Liver (tissue), 9 donors: ENCODE measurements around the gene OGFOD1. TPM values are rescaled to one million over a fixed set of nuclear protein-coding genes. Genes with fewer than 3 reads are reported as not detected.

ENCODE experiments used
- DNase-seq: peaks from one replicate; pipeline ENCODE4 v3.0.0-alpha.2; 2017; ENCODE audit warnings: low spot score
- H3K27ac ChIP-seq, 2 donors: one replicate each; pipeline ENCODE4 v1.7.0; 2013; ENCODE audit warnings: inconsistent platforms in 2 of 2, low read length in 2 of 2, control low read depth in 1 of 2, low read depth in 1 of 2, mild to moderate bottlenecking in 1 of 2
- H3K27me3 ChIP-seq, 4 donors: one replicate each; pipeline versions ENCODE4 v1.6.1 to v1.7.0; 2013; ENCODE audit warnings: low read length in 3 of 4, inconsistent platforms in 1 of 4, mild to moderate bottlenecking in 1 of 4, moderate library complexity in 1 of 4; ENCODE audit not compliant: control insufficient read depth in 4 of 4, insufficient read depth in 4 of 4
- H3K36me3 ChIP-seq, 4 donors: one replicate each; pipeline versions ENCODE4 v1.6.1 to v1.7.0; 2013; ENCODE audit warnings: low read length in 3 of 4, mild to moderate bottlenecking in 3 of 4, low read depth in 1 of 4, moderate library complexity in 1 of 4; ENCODE audit not compliant: control insufficient read depth in 4 of 4, insufficient read depth in 3 of 4
- H3K4me1 ChIP-seq, 4 donors: one replicate each; pipeline versions ENCODE4 v1.6.1 to v1.7.0; 2013; ENCODE audit warnings: low read length in 3 of 4, mild to moderate bottlenecking in 3 of 4, moderate library complexity in 1 of 4; ENCODE audit not compliant: control insufficient read depth in 4 of 4, insufficient read depth in 4 of 4
- H3K4me3 ChIP-seq, 3 donors: one replicate each; pipeline versions ENCODE4 v1.6.1 to v1.7.0; 2013; ENCODE audit warnings: low read length in 3 of 3, control low read depth in 1 of 3, low read depth in 1 of 3, mild to moderate bottlenecking in 1 of 3
- H3K9ac ChIP-seq, 2 donors: one replicate each; pipeline ENCODE4 v1.7.0; 2013; ENCODE audit warnings: low read length in 2 of 2, mild to moderate bottlenecking in 2 of 2, moderate library complexity in 2 of 2, control low read depth in 1 of 2, low read depth in 1 of 2
- H3K9me3 ChIP-seq, 4 donors: one replicate each; pipeline versions ENCODE4 v1.6.1 to v1.7.0; 2013; ENCODE audit warnings: low read length in 3 of 4; ENCODE audit not compliant: control insufficient read depth in 4 of 4
- EGR1 ChIP-seq, 2 donors: IDR thresholded peaks; 2 replicates each; pipeline ENCODE4 v1.6.1; 2016 to 2018; ENCODE audit warnings: antibody characterized with exemption in 2 of 2, low read depth in 2 of 2
- FOXA1 ChIP-seq: IDR thresholded peaks from 2 replicates; pipeline ENCODE4 v1.6.1; 2016; ENCODE audit warnings: antibody characterized with exemption
- FOXA2 ChIP-seq: IDR thresholded peaks from 2 replicates; pipeline ENCODE4 v1.6.1; 2016; ENCODE audit warnings: antibody characterized with exemption
- GABPA ChIP-seq, 2 donors: IDR thresholded peaks in 1 of 2; conservative IDR thresholded peaks in 1 of 2; 2 replicates each; pipeline ENCODE4 v1.6.1; 2016; ENCODE audit warnings: antibody characterized with exemption in 2 of 2, mild to moderate bottlenecking in 1 of 2, moderate library complexity in 1 of 2
- HNF4A ChIP-seq, 2 donors: conservative IDR thresholded peaks; 2 replicates each; pipeline ENCODE4 v1.6.1; 2016; ENCODE audit warnings: antibody characterized with exemption in 2 of 2, mild to moderate bottlenecking in 2 of 2
- HNF4G ChIP-seq: IDR thresholded peaks from 2 replicates; pipeline ENCODE4 v1.6.1; 2016; ENCODE audit warnings: antibody characterized with exemption
- JUND ChIP-seq, 2 donors: IDR thresholded peaks; 2 replicates each; pipeline ENCODE4 v1.6.1; 2016; ENCODE audit warnings: antibody characterized with exemption in 2 of 2
- NR2F2 ChIP-seq: IDR thresholded peaks from 2 replicates; pipeline ENCODE4 v1.6.1; 2016; ENCODE audit warnings: antibody characterized with exemption
- RAD21 ChIP-seq, 2 donors: IDR thresholded peaks; 2 replicates each; pipeline ENCODE4 v1.6.1; 2016; ENCODE audit warnings: antibody characterized with exemption in 2 of 2, mild to moderate bottlenecking in 2 of 2
- RXRA ChIP-seq, 2 donors: IDR thresholded peaks; 2 replicates each; pipeline ENCODE4 v1.6.1; 2017 to 2018; ENCODE audit warnings: antibody characterized with exemption in 2 of 2, mild to moderate bottlenecking in 1 of 2
- SP1 ChIP-seq: IDR thresholded peaks from 2 replicates; pipeline ENCODE4 v1.6.1; 2018; ENCODE audit warnings: antibody characterized with exemption, mild to moderate bottlenecking
- TAF1 ChIP-seq: conservative IDR thresholded peaks from 2 replicates; pipeline ENCODE4 v1.6.1; 2016; ENCODE audit warnings: antibody characterized with exemption, mild to moderate bottlenecking
- YY1 ChIP-seq: IDR thresholded peaks from 2 replicates; pipeline ENCODE4 v1.6.1; 2016; ENCODE audit warnings: antibody characterized with exemption, mild to moderate bottlenecking
- WGBS: extraction: QIAGEN DNeasy Blood & Tissue Kit; methylation state at CpG from one replicate; pipeline ENCODE4 v1.1.7; 2013; 5-methylcytosine and 5-hydroxymethylcytosine counted together
- polyA plus RNA-seq, 2 donors: library from polyadenylated mRNA; stranded (reverse) in 1 of 2; unstranded in 1 of 2; fragments of 200-250 nt in 1 of 2; fragments of >200 nt in 1 of 2; fragmentation: Nextera tagmentation in 1 of 2; extraction: Ambion mirVana in 1 of 2; gene quantifications; one replicate each; pipeline versions ENCODE4 v1.2.1 to v1.2.3, GENCODE V29; 2013 to 2015
- total RNA-seq, 2 donors: library from RNA; depleted of rRNA; stranded (reverse); fragments of >200 nt; gene quantifications; one replicate each; pipeline ENCODE4 v1.2.3, GENCODE V29; 2014
- TF ChIP-seq, protein P1 (sequence below): IDR thresholded peaks from 2 replicates; pipeline ENCODE4 v1.6.1; 2016; ENCODE audit warnings: antibody characterized with exemption
- TF ChIP-seq, protein P2 (sequence below): fragments of 150-350 bp; IDR thresholded peaks from 2 replicates; pipeline ENCODE4 v1.5.1; 2017; ENCODE audit warnings: improper control_type of control experiment, low read depth, low read length; ENCODE audit not compliant: missing input control
- TF ChIP-seq, protein P3 (sequence below): IDR thresholded peaks from 2 replicates; pipeline ENCODE4 v1.6.1; 2016; ENCODE audit warnings: antibody characterized with exemption
- TF ChIP-seq, protein P4 (sequence below): IDR thresholded peaks from 2 replicates; pipeline ENCODE4 v1.6.1; 2016; ENCODE audit warnings: antibody characterized with exemption
- TF ChIP-seq, protein P5 (sequence below): IDR thresholded peaks from 2 replicates; pipeline ENCODE4 v1.6.1; 2016; ENCODE audit warnings: antibody characterized with exemption, mild to moderate bottlenecking
- donor health status: healthy.
- donor health status: healthy.
- donor health status: healthy.
- donor health status: healthy.
- donor health status: healthy.

The OGFOD1 gene
- total and polyA plus RNA-seq, 4 donors: 15.5 to 40.2 (median 21.2) TPM

DNA sequence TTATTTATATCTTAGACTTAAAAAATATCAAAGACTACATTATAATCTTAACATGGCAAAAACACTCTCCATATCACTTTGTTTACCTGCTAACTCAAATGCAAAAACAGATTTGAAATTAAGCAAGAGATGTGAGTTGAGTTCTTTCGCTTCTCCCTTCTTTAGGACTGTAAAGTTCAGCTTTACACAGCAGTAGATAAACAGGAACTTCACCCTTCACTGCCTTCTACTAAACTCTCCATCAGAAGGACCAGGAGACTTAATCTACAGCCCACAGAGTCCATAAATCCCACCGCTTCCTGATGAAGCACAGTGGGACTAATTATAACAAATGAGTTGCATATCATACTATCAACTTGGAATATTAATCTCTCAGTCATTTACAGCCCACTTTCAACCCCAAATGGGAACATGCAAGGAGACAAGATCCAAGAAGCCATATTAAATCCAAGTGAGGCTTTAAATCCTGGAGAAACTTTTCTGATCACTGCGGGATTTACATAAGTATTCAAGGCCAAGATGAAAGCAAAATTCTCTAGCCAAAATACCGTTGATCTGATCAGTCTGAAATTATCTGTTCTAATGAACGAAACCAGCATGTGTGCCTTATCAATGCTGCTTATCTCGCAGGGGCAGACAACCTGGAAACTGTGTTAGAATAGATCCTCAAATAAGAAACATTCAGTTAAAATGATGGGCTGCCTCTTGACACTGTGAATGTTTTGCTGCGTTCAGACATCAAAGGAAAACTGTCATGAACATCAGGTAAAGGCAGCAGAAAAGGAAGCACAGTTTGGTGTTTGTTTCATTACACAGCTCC is 27.6 kb upstream of the OGFOD1 start:
- no peak for DNase-seq

DNA sequence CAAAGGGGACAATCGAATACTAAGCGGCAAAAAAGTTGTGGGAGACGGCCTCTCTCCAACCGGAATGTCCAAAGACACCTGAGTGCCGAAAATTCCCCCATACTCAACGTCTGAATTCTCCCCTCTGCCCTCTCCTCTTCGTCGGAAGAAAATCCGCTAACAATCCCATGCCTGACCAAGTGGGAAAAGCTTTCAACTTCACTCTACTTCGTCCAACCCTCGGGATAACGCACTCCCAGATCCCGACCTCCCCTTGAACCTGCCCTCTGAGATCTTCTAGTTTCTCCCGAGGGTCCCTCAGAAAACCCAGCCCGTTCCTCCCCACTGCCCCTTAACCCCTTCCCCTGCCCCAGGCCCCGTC is 27.0 kb upstream of the OGFOD1 start:
- Histone ChIP-seq H3K27ac (peak overlapping the region; percentile 79 to 82), H3K9ac (peak overlapping the region; percentile 42 to 97), H3K4me1 (peaks cover 9 to 25% (median 17%) of the 10 kb centered on the region in 4 donors), H3K9me3 (no peaks in the 10 kb centered on the region), H3K36me3 (no peaks in the 10 kb centered on the region), H3K27me3 (no peaks in the 10 kb centered on the region), H3K4me3 (peak overlapping the region; percentile 59 to 99 (median 86))
- TF ChIP-seq JUND (IDR thresholded peaks at IDR 0.05): no peak
- TF ChIP-seq YY1: no peak
- TF ChIP-seq HNF4A (conservative IDR thresholded peaks at IDR 0.05): no peak
- TF ChIP-seq, protein P1, sequence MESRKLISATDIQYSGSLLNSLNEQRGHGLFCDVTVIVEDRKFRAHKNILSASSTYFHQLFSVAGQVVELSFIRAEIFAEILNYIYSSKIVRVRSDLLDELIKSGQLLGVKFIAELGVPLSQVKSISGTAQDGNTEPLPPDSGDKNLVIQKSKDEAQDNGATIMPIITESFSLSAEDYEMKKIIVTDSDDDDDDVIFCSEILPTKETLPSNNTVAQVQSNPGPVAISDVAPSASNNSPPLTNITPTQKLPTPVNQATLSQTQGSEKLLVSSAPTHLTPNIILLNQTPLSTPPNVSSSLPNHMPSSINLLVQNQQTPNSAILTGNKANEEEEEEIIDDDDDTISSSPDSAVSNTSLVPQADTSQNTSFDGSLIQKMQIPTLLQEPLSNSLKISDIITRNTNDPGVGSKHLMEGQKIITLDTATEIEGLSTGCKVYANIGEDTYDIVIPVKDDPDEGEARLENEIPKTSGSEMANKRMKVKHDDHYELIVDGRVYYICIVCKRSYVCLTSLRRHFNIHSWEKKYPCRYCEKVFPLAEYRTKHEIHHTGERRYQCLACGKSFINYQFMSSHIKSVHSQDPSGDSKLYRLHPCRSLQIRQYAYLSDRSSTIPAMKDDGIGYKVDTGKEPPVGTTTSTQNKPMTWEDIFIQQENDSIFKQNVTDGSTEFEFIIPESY: no peak
- TF ChIP-seq SP1: no peak
- no peak for TF ChIP-seq FOXA1
- no peak for TF ChIP-seq FOXA2
- no peak for TF ChIP-seq TAF1
- TF ChIP-seq NR2F2: no peak
- TF ChIP-seq, protein P2, sequence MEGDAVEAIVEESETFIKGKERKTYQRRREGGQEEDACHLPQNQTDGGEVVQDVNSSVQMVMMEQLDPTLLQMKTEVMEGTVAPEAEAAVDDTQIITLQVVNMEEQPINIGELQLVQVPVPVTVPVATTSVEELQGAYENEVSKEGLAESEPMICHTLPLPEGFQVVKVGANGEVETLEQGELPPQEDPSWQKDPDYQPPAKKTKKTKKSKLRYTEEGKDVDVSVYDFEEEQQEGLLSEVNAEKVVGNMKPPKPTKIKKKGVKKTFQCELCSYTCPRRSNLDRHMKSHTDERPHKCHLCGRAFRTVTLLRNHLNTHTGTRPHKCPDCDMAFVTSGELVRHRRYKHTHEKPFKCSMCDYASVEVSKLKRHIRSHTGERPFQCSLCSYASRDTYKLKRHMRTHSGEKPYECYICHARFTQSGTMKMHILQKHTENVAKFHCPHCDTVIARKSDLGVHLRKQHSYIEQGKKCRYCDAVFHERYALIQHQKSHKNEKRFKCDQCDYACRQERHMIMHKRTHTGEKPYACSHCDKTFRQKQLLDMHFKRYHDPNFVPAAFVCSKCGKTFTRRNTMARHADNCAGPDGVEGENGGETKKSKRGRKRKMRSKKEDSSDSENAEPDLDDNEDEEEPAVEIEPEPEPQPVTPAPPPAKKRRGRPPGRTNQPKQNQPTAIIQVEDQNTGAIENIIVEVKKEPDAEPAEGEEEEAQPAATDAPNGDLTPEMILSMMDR: no peak
- TF ChIP-seq, protein P3, sequence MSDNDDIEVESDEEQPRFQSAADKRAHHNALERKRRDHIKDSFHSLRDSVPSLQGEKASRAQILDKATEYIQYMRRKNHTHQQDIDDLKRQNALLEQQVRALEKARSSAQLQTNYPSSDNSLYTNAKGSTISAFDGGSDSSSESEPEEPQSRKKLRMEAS: no peak
- no peak for TF ChIP-seq RXRA (IDR thresholded peaks at IDR 0.05)
- TF ChIP-seq HNF4G: no peak
- no peak for TF ChIP-seq GABPA (IDR thresholded peaks at IDR 0.05 in 1 of 2, conservative IDR thresholded peaks at IDR 0.05 in 1 of 2)
- no peak for TF ChIP-seq RAD21 (IDR thresholded peaks at IDR 0.05)
- TF ChIP-seq, protein P4, sequence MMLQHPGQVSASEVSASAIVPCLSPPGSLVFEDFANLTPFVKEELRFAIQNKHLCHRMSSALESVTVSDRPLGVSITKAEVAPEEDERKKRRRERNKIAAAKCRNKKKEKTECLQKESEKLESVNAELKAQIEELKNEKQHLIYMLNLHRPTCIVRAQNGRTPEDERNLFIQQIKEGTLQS: no peak
- TF ChIP-seq EGR1 (IDR thresholded peaks at IDR 0.05; ENCODE audit: low read depth in 2 of 2): no peak
- WGBS: 2% methylated on average over 16 of the region's 16 CpGs
- DNase-seq: peak; percentile 38

More for the DNA sequence above, 27.6 kb upstream of the OGFOD1 start:
- H3K4me3 ChIP-seq: peak overlapping the region; percentile 59 to 99 (median 86)
- no peaks in the 10 kb centered on the region for H3K36me3 ChIP-seq
- 9% methylated on average over 7 of the region's 7 CpGs for WGBS
- peak overlapping the region; percentile 79 to 82 for H3K27ac ChIP-seq
- H3K9ac ChIP-seq: peak overlapping the region; percentile 42 to 97
- no peaks in the 10 kb centered on the region for H3K9me3 ChIP-seq
- TF ChIP-seq HNF4A (conservative IDR thresholded peaks at IDR 0.05): peak; percentile 15 to 55
- TF ChIP-seq, protein P3: no peak
- TF ChIP-seq SP1: peak; percentile 10
- TF ChIP-seq JUND (IDR thresholded peaks at IDR 0.05): no peak
- TF ChIP-seq FOXA2: peak; percentile 46
- peak; percentile 47 for TF ChIP-seq YY1
- TF ChIP-seq FOXA1: no peak
- peak in 1 of 2 donors; percentile 12 for TF ChIP-seq RAD21 (IDR thresholded peaks at IDR 0.05)
- TF ChIP-seq, protein P5, sequence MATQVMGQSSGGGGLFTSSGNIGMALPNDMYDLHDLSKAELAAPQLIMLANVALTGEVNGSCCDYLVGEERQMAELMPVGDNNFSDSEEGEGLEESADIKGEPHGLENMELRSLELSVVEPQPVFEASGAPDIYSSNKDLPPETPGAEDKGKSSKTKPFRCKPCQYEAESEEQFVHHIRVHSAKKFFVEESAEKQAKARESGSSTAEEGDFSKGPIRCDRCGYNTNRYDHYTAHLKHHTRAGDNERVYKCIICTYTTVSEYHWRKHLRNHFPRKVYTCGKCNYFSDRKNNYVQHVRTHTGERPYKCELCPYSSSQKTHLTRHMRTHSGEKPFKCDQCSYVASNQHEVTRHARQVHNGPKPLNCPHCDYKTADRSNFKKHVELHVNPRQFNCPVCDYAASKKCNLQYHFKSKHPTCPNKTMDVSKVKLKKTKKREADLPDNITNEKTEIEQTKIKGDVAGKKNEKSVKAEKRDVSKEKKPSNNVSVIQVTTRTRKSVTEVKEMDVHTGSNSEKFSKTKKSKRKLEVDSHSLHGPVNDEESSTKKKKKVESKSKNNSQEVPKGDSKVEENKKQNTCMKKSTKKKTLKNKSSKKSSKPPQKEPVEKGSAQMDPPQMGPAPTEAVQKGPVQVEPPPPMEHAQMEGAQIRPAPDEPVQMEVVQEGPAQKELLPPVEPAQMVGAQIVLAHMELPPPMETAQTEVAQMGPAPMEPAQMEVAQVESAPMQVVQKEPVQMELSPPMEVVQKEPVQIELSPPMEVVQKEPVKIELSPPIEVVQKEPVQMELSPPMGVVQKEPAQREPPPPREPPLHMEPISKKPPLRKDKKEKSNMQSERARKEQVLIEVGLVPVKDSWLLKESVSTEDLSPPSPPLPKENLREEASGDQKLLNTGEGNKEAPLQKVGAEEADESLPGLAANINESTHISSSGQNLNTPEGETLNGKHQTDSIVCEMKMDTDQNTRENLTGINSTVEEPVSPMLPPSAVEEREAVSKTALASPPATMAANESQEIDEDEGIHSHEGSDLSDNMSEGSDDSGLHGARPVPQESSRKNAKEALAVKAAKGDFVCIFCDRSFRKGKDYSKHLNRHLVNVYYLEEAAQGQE: peak; percentile 23
- TF ChIP-seq RXRA (IDR thresholded peaks at IDR 0.05): peak in 1 of 2 donors; percentile 40
- H3K27me3 ChIP-seq: no peaks in the 10 kb centered on the region
- peaks cover 9 to 25% (median 17%) of the 10 kb centered on the region in 4 donors for H3K4me1 ChIP-seq
